ENCODE measurements around the gene STAT1. TPM values are rescaled to one million over a fixed set of nuclear protein-coding genes. Genes with fewer than 3 reads are reported as not detected.

The STAT1 gene
- polyA plus RNA-seq, 3 donors, result 51.3 to 126 (median 110) TPM

DNA sequence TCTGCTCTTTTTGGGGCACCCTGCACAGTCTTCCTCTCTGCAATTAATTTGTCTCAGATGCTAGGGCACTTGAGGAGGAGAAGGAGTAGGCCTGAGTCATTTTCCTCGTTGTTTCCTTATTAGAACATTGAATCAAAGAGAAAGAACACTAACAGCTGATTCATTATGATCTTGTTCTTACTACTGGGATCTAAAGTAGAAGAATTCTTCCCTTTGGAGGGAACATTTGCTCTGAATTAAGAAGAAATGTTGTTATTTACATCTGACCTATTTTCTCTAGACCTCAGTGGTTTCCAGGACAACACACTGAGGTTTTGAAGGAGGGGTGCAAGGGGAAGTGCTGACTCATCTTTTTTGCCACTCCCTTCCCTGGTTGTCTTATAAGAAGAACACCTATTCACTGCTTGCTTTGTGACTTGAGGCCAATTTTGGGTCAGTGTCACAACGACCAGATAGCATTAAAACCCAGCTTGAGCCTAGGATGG lies 24.3 kb upstream of the STAT1 start:
- Mint-ChIP-seq H3K4me3 (peak overlapping the region in 1 of 2 donors; percentile 51), H3K36me3 (no peaks in the 10 kb centered on the region), H3K4me1 (peaks cover 25% of the 10 kb centered on the region), H3K27me3 (ENCODE audit: low read depth in 3 of 3) (peaks cover 0 to 1% (median 0%) of the 10 kb centered on the region in 3 donors), H3K9me3 (no peaks in the 10 kb centered on the region), H3K27ac (peak overlapping the region; percentile 55 to 86 (median 76))
- Histone ChIP-seq H3K4me3 (replicated peaks in 1 of 3; ENCODE audit: low read depth in 2 of 3, low read length in 3 of 3) (no peak overlapping the region), H4K20me1 (ENCODE audit: insufficient read depth, low read length) (no peaks in the 10 kb centered on the region), H3K27ac (ENCODE audit: low read depth in 1 of 2, low read length in 2 of 2) (peak overlapping the region in 1 of 2 donors; percentile 10), H3K9me3 (replicated peaks in 1 of 2; ENCODE audit: control insufficient read depth in 1 of 2, insufficient read depth in 1 of 2, low read length in 2 of 2) (no peaks in the 10 kb centered on the region), H3K4me2 (replicated peaks; ENCODE audit: extremely low read depth, low read length, poor library complexity, severe bottlenecking) (peak overlapping the region; percentile 13), H3K36me3 (replicated peaks in 1 of 2; ENCODE audit: control insufficient read depth in 1 of 2, insufficient read depth in 2 of 2, low read length in 2 of 2) (no peaks in the 10 kb centered on the region), H3K4me1 (ENCODE audit: control insufficient read depth in 1 of 2, insufficient read depth in 2 of 2, low read length in 2 of 2) (peaks cover 13 to 19% of the 10 kb centered on the region in 2 donors), H3K79me2 (ENCODE audit: insufficient read depth, low read length) (no peaks in the 10 kb centered on the region), H3K27me3 (ENCODE audit: control insufficient read depth in 2 of 2, insufficient read depth in 2 of 2, low read length in 2 of 2) (no peaks in the 10 kb centered on the region), H2AFZ (ENCODE audit: insufficient read depth, low read depth, low read length, poor library complexity, severe bottlenecking) (no peak overlapping the region), H3K9ac (ENCODE audit: insufficient read depth, low read length, poor library complexity, severe bottlenecking) (no peak overlapping the region)
- no CpG with 5 or more reads among the region's 2 CpGs for WGBS (ENCODE audit: insufficient coverage)
- intact Hi-C loops (cut with micrococcal nuclease), result no loop called here
- TF ChIP-seq, protein P1, sequence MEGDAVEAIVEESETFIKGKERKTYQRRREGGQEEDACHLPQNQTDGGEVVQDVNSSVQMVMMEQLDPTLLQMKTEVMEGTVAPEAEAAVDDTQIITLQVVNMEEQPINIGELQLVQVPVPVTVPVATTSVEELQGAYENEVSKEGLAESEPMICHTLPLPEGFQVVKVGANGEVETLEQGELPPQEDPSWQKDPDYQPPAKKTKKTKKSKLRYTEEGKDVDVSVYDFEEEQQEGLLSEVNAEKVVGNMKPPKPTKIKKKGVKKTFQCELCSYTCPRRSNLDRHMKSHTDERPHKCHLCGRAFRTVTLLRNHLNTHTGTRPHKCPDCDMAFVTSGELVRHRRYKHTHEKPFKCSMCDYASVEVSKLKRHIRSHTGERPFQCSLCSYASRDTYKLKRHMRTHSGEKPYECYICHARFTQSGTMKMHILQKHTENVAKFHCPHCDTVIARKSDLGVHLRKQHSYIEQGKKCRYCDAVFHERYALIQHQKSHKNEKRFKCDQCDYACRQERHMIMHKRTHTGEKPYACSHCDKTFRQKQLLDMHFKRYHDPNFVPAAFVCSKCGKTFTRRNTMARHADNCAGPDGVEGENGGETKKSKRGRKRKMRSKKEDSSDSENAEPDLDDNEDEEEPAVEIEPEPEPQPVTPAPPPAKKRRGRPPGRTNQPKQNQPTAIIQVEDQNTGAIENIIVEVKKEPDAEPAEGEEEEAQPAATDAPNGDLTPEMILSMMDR (IDR thresholded peaks at IDR 0.05), result no peak
- DNase-seq, result peak in 2 of 3 donors; percentile 35 to 36

DNA sequence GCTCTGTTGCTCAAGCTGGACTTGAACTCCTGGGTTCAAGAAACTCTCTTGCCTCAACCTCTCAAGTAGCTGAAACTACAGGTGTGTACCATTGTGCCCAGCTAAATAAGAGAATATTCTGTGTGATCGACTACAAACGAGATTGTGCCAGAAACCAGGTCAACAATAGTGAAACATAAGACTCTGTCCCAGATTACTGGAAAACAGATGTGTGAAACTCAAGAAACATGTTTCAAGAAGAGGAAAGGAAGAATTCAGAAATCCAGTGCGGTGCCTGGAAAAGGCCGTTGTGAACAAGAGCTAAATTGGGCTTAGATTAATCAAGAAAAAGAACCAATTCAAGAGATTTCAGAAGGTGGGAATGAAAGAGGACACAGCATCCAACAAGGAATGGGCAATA lies 23.4 kb upstream of the STAT1 start:
- no peak overlapping the region for H3K4me3 ChIP-seq (replicated peaks in 1 of 3; ENCODE audit: low read depth in 2 of 3, low read length in 3 of 3)
- no peaks in the 10 kb centered on the region for H4K20me1 ChIP-seq (ENCODE audit: insufficient read depth, low read length)
- intact Hi-C loops (cut with micrococcal nuclease), result no loop called here
- Mint-ChIP-seq H3K4me1 (peaks cover 34% of the 10 kb centered on the region), H3K27ac (no peak overlapping the region), H3K4me3 (no peak overlapping the region), H3K27me3 (ENCODE audit: low read depth in 3 of 3) (peaks cover 0 to 1% (median 0%) of the 10 kb centered on the region in 3 donors), H3K9me3 (no peaks in the 10 kb centered on the region), H3K36me3 (no peaks in the 10 kb centered on the region)
- TF ChIP-seq, protein P1 (IDR thresholded peaks at IDR 0.05), result no peak
- no peaks in the 10 kb centered on the region for H3K36me3 ChIP-seq (replicated peaks in 1 of 2; ENCODE audit: control insufficient read depth in 1 of 2, insufficient read depth in 2 of 2, low read length in 2 of 2)
- H3K9ac ChIP-seq (ENCODE audit: insufficient read depth, low read length, poor library complexity, severe bottlenecking), result no peak overlapping the region
- H2AFZ ChIP-seq (ENCODE audit: insufficient read depth, low read depth, low read length, poor library complexity, severe bottlenecking), result no peak overlapping the region
- H3K27ac ChIP-seq (ENCODE audit: low read depth in 1 of 2, low read length in 2 of 2), result no peak overlapping the region
- no peak for DNase-seq
- no peaks in the 10 kb centered on the region for H3K27me3 ChIP-seq (ENCODE audit: control insufficient read depth in 2 of 2, insufficient read depth in 2 of 2, low read length in 2 of 2)
- peaks cover 23 to 28% of the 10 kb centered on the region in 2 donors for H3K4me1 ChIP-seq (ENCODE audit: control insufficient read depth in 1 of 2, insufficient read depth in 2 of 2, low read length in 2 of 2)
- 95% methylated on average over 3 of the region's 4 CpGs for WGBS (ENCODE audit: insufficient coverage)
- no peak overlapping the region for H3K4me2 ChIP-seq (replicated peaks; ENCODE audit: extremely low read depth, low read length, poor library complexity, severe bottlenecking)
- H3K9me3 ChIP-seq (replicated peaks in 1 of 2; ENCODE audit: control insufficient read depth in 1 of 2, insufficient read depth in 1 of 2, low read length in 2 of 2), result no peaks in the 10 kb centered on the region
- H3K79me2 ChIP-seq (ENCODE audit: insufficient read depth, low read length), result no peaks in the 10 kb centered on the region

All from CD14-positive monocyte (primary cell).